Epithelial cell of proximal tubule (primary cell): ENCODE data around the gene AQP5. TPM values are rescaled to one million over a fixed set of nuclear protein-coding genes. Genes with fewer than 3 reads are reported as not detected.

Source experiments
- DNase-seq: peaks from one replicate; pipeline ENCODE4 v3.0.0-alpha.2; 2011; ENCODE audit warnings: low read depth
- H3K4me3 ChIP-seq: 2 replicates; pipeline ENCODE4 v1.5.1; 2011; ENCODE audit warnings: low read depth, mild to moderate bottlenecking, low read length
- total RNA-seq: library from RNA; depleted of rRNA; stranded (reverse); fragments of >200 nt; gene quantifications from 2 replicates; pipeline ENCODE4 v1.2.3, GENCODE V29; 2015
- TF ChIP-seq, protein P1 (sequence below): conservative IDR thresholded peaks from 2 replicates; pipeline ENCODE4 v1.5.1; 2012; ENCODE audit warnings: low read depth, mild to moderate bottlenecking, low read length

Gene AQP5
- total RNA-seq, 1 donor from 2014 or later: not detected

DNA sequence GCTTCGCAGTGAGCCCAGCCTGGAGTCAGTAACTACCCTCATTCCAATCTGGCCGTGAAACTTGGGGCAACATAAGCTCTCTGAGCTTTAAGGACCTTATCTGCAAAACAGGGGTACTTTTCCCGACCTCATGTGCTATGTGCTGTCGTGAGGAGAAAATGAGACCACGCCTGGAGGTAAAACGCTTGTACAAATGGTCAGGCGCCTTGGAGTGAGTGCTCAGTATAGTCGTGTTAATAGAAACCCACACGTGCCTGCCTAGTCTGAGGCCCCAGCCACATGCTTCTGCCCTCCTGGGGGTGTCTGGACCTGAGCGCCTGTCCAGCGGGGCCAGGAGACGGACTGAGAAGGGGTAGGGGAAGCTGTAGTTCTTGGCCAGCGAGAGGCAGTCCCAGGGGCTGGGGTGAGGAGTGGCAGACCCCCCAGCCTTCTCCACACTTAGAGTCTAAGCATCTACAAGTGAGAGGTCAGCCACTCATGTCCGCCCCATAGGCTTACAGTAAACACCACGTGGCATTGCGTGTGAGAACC is 4.9 kb downstream of the AQP5 start:
- no peak overlapping the region for H3K4me3 ChIP-seq
- no peak for DNase-seq
- TF ChIP-seq, protein P1, sequence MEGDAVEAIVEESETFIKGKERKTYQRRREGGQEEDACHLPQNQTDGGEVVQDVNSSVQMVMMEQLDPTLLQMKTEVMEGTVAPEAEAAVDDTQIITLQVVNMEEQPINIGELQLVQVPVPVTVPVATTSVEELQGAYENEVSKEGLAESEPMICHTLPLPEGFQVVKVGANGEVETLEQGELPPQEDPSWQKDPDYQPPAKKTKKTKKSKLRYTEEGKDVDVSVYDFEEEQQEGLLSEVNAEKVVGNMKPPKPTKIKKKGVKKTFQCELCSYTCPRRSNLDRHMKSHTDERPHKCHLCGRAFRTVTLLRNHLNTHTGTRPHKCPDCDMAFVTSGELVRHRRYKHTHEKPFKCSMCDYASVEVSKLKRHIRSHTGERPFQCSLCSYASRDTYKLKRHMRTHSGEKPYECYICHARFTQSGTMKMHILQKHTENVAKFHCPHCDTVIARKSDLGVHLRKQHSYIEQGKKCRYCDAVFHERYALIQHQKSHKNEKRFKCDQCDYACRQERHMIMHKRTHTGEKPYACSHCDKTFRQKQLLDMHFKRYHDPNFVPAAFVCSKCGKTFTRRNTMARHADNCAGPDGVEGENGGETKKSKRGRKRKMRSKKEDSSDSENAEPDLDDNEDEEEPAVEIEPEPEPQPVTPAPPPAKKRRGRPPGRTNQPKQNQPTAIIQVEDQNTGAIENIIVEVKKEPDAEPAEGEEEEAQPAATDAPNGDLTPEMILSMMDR: no peak

DNA sequence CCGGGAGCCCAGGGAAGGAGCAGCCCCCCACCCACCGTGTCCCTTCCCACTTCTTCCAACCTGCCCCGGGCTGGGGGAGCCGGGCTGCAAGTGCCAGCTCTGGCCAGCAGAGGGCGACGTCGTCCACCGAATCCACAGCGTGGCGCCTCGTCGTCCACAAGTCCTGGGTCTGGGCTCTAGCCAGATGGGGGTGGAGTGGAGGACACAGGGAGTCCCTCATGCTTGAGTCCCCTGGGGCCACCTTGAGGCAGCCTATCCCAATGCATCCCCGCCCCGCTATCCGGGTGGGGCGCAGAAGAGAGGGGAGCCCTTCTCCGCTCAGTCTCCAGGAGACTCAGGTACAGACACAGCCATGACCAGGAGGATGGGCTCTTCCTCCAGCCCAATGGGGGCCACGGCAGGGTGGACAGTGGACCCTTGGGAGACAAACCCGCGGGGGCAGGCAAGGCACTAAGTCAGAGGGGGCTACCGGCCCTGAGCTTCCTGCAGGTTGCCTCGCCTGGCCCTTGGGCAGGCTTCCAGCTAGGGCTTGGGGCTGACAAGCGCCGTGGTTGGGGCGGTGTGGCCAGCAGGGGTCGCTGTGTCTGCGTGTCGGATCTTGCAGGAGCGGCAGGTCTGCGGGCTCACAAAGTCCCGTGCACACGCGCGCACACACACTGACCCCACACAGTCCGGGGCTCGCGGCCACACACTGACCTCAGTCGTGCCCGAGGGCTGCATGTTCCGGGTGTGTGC is 5.5 kb downstream of the AQP5 start:
- no peak for DNase-seq
- TF ChIP-seq, protein P1: peak; percentile 78
- peak overlapping the region; percentile 52 for H3K4me3 ChIP-seq

DNA sequence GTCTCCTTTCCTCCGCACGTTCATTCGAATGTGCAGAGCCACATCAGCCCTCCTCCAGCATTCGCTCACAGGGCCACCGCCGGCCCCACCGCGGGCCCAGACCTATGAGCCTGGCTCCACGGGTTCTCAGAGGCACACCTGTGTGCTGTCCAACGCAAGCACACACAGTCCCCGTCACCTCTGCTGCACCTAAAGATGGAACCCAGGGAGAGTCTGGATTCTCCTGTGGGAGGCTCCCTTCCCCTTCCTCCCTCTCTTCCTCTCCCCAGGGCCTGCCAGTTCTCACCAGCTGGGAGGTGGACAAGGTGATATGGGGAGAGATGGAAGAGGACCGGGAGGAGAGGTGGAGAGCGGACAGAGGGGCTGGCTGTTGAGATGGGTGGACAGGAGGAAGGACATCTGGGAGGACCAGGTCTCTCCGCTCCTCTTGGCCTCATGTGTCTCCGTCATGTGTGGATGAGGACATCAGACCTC is 6.1 kb downstream of the AQP5 start:
- peak overlapping the region; percentile 52 for H3K4me3 ChIP-seq
- TF ChIP-seq, protein P1: no peak
- no peak for DNase-seq

DNA sequence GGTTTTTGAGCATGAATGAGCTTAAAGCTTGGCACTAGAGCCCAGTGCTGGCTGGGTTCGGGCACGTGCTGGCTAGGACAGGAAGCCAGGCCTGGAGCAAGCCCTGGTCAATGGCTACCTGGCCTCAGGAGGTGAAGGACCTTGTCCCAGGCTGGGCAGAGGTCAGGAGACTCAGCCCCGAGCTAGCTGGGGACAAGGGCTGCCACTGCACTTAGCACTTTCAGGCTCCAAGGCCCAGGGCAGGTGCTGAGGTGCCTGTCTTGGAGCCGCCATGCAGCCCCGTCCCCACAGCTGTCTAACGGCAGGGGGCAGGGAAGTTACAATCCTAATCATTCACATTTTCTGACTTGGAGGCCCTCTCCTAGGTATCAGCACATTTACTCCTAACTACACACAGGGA is 6.8 kb downstream of the AQP5 start:
- TF ChIP-seq, protein P1: no peak
- no peak overlapping the region for H3K4me3 ChIP-seq
- no peak for DNase-seq

DNA sequence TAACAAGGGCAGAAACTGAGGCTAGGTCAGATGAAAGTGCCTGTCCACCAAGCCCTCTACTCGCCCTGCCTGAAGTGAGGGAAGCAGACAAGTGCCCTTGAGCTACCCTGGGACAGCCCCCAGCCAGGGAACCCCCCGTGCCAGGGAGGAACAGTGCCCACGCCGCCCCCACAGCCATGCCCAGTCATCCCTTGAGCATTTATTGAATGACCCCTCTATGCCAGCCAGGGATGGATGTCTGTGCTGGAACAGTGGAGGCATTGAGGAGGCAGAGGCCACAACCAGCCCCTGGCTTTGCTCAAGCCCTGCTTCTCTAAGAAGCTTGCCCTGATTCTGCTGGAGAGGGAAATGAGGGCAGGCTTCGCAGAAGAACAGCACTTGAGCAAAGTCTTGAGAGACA is 7.4 kb downstream of the AQP5 start:
- no peak for DNase-seq
- no peak overlapping the region for H3K4me3 ChIP-seq
- TF ChIP-seq, protein P1: no peak

DNA sequence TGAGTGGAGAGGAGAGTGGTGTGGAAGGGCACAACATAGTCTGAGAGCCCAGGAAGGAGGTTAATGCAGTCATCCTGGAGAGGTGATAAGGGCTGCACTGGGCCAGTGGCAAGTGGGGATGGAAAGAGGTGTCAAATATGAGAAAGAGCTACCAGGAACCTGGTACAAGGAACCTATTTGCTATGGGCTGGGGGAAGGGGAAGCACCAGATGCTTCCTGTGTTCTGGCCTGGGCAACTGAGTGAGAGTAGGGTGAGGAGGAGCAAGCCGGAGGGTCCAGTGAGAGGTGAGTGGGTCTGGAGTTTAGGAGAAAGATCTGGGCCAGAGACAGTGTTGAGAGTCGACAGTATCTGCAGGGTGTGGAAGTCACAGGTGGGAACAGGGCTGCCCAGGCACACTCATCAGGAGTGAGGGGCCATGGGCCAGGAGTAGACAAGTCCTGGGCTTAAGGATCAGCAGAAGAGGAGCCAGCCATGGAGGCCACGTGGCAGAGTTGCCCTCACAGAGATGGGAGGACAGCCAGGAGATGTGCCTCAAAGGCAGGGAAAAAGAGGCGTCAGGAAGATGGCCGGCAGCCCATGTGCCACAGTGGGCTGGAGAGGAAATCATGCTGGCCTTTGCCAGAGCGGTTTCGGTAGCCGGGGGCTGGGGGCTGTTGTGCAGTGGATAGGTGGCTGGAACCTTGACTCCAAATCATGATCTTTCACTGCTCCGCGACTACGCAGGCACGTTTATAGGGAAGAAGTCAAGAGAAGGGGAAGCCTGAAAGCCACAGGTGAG is 8.2 kb downstream of the AQP5 start:
- no peak for DNase-seq
- no peak overlapping the region for H3K4me3 ChIP-seq
- TF ChIP-seq, protein P1: no peak
